T-helper 1 cell treated with Interleukin-12 subunit alpha and Interleukin-12 subunit beta and Interleukin-4 antibody, amounts not matched to agents 30 μg/mL and 1 μg/mL, for 36 hours (primary cell): Measurements from ENCODE around the gene USP7.

ENCODE experiments used
- H3K27ac Mint-ChIP-seq: one replicate; pipeline ENCODE4 v1.8.0; 2021; ENCODE audit warnings: mild to moderate bottlenecking, mixed read lengths
- H3K27me3 Mint-ChIP-seq: one replicate; pipeline ENCODE4 v1.8.0; 2021; ENCODE audit warnings: low read depth, mixed read lengths
- H3K36me3 Mint-ChIP-seq: one replicate; pipeline ENCODE4 v1.8.0; 2021; ENCODE audit warnings: low read depth, mixed read lengths
- H3K4me1 Mint-ChIP-seq: one replicate; pipeline ENCODE4 v1.8.0; 2021; ENCODE audit warnings: low read depth, mixed read lengths
- H3K4me3 Mint-ChIP-seq: one replicate; pipeline ENCODE4 v1.8.0; 2021; ENCODE audit warnings: mild to moderate bottlenecking, moderate library complexity, mixed read lengths
- H3K9me3 Mint-ChIP-seq: one replicate; pipeline ENCODE4 v1.8.0; 2021; ENCODE audit warnings: mixed read lengths

Gene USP7

GRCh38 chr16:8855972-8856371 lies 107.7 kb downstream of the USP7 start:
- Mint-ChIP-seq H3K4me1 (peaks cover 16% of the 10 kb centered on the region), H3K9me3 (no peaks in the 10 kb centered on the region), H3K27ac (no peak overlapping the region), H3K27me3 (no peaks in the 10 kb centered on the region), H3K4me3 (no peak overlapping the region), H3K36me3 (peaks cover 33% of the 10 kb centered on the region)

GRCh38 chr16:8855051-8855786 lies 108.5 kb downstream of the USP7 start:
- H3K27me3 Mint-ChIP-seq = no peaks in the 10 kb centered on the region
- H3K4me1 Mint-ChIP-seq = peaks cover 22% of the 10 kb centered on the region
- peaks cover 38% of the 10 kb centered on the region for H3K36me3 Mint-ChIP-seq
- H3K9me3 Mint-ChIP-seq = no peaks in the 10 kb centered on the region
- H3K27ac Mint-ChIP-seq = peak overlapping the region; percentile 52
- H3K4me3 Mint-ChIP-seq = no peak overlapping the region

- peaks cover 23% of the 10 kb centered on the region for H3K4me1 Mint-ChIP-seq
- no peaks in the 10 kb centered on the region for H3K27me3 Mint-ChIP-seq
- no peaks in the 10 kb centered on the region for H3K9me3 Mint-ChIP-seq
- no peak overlapping the region for H3K4me3 Mint-ChIP-seq
- peak overlapping the region; percentile 52 for H3K27ac Mint-ChIP-seq
- H3K36me3 Mint-ChIP-seq = peaks cover 43% of the 10 kb centered on the region
Observed at GRCh38 chr16:8854298-8854948, 109.3 kb downstream of the USP7 start.

GRCh38 chr16:8853611-8854010 lies 110.1 kb downstream of the USP7 start:
- H3K27me3 Mint-ChIP-seq = no peaks in the 10 kb centered on the region
- no peak overlapping the region for H3K27ac Mint-ChIP-seq
- H3K36me3 Mint-ChIP-seq = peaks cover 46% of the 10 kb centered on the region
- H3K4me1 Mint-ChIP-seq = peaks cover 20% of the 10 kb centered on the region
- H3K4me3 Mint-ChIP-seq = no peak overlapping the region
- H3K9me3 Mint-ChIP-seq = no peaks in the 10 kb centered on the region

- no peak overlapping the region for H3K4me3 Mint-ChIP-seq
- no peak overlapping the region for H3K27ac Mint-ChIP-seq
- peaks cover 45% of the 10 kb centered on the region for H3K36me3 Mint-ChIP-seq
- no peaks in the 10 kb centered on the region for H3K9me3 Mint-ChIP-seq
- H3K27me3 Mint-ChIP-seq = no peaks in the 10 kb centered on the region
- peaks cover 20% of the 10 kb centered on the region for H3K4me1 Mint-ChIP-seq
Observed at GRCh38 chr16:8853150-8853549, 110.6 kb downstream of the USP7 start.

- Mint-ChIP-seq H3K4me1 (peaks cover 18% of the 10 kb centered on the region), H3K27ac (no peak overlapping the region), H3K27me3 (no peaks in the 10 kb centered on the region), H3K4me3 (no peak overlapping the region), H3K9me3 (no peaks in the 10 kb centered on the region), H3K36me3 (peaks cover 41% of the 10 kb centered on the region)
Observed at GRCh38 chr16:8852534-8852933, 111.2 kb downstream of the USP7 start.

- no peaks in the 10 kb centered on the region for H3K9me3 Mint-ChIP-seq
- peak overlapping the region; percentile 63 for H3K27ac Mint-ChIP-seq
- H3K4me3 Mint-ChIP-seq = no peak overlapping the region
- peaks cover 16% of the 10 kb centered on the region for H3K4me1 Mint-ChIP-seq
- H3K36me3 Mint-ChIP-seq = peaks cover 39% of the 10 kb centered on the region
- H3K27me3 Mint-ChIP-seq = no peaks in the 10 kb centered on the region
Observed at GRCh38 chr16:8851761-8852403, 111.8 kb downstream of the USP7 start.

- Mint-ChIP-seq H3K4me1 (peaks cover 14% of the 10 kb centered on the region), H3K27ac (peak overlapping the region; percentile 74), H3K27me3 (no peaks in the 10 kb centered on the region), H3K4me3 (peak overlapping the region; percentile 15), H3K9me3 (no peaks in the 10 kb centered on the region), H3K36me3 (peaks cover 33% of the 10 kb centered on the region)
Observed at GRCh38 chr16:8850279-8850885, 113.3 kb downstream of the USP7 start.

GRCh38 chr16:8849411-8850011 lies 114.2 kb downstream of the USP7 start:
- no peak overlapping the region for H3K27ac Mint-ChIP-seq
- no peaks in the 10 kb centered on the region for H3K27me3 Mint-ChIP-seq
- H3K9me3 Mint-ChIP-seq = no peaks in the 10 kb centered on the region
- H3K36me3 Mint-ChIP-seq = peaks cover 29% of the 10 kb centered on the region
- H3K4me3 Mint-ChIP-seq = no peak overlapping the region
- peaks cover 14% of the 10 kb centered on the region for H3K4me1 Mint-ChIP-seq

- no peaks in the 10 kb centered on the region for H3K27me3 Mint-ChIP-seq
- H3K27ac Mint-ChIP-seq = no peak overlapping the region
- peaks cover 29% of the 10 kb centered on the region for H3K36me3 Mint-ChIP-seq
- no peak overlapping the region for H3K4me3 Mint-ChIP-seq
- no peaks in the 10 kb centered on the region for H3K9me3 Mint-ChIP-seq
- H3K4me1 Mint-ChIP-seq = peaks cover 17% of the 10 kb centered on the region
Observed at GRCh38 chr16:8848939-8849391, 114.7 kb downstream of the USP7 start.

GRCh38 chr16:8848231-8848938 lies 115.3 kb downstream of the USP7 start:
- Mint-ChIP-seq H3K9me3 (no peaks in the 10 kb centered on the region), H3K4me1 (peaks cover 15% of the 10 kb centered on the region), H3K27me3 (no peaks in the 10 kb centered on the region), H3K27ac (no peak overlapping the region), H3K4me3 (no peak overlapping the region), H3K36me3 (peaks cover 27% of the 10 kb centered on the region)

- Mint-ChIP-seq H3K4me3 (no peak overlapping the region), H3K36me3 (peaks cover 21% of the 10 kb centered on the region), H3K27me3 (no peaks in the 10 kb centered on the region), H3K27ac (no peak overlapping the region), H3K4me1 (peaks cover 15% of the 10 kb centered on the region), H3K9me3 (no peaks in the 10 kb centered on the region)
Observed at GRCh38 chr16:8847623-8848022, 116.1 kb downstream of the USP7 start.

- H3K9me3 Mint-ChIP-seq = no peaks in the 10 kb centered on the region
- no peaks in the 10 kb centered on the region for H3K27me3 Mint-ChIP-seq
- no peak overlapping the region for H3K27ac Mint-ChIP-seq
- no peak overlapping the region for H3K4me3 Mint-ChIP-seq
- peaks cover 15% of the 10 kb centered on the region for H3K4me1 Mint-ChIP-seq
- H3K36me3 Mint-ChIP-seq = peaks cover 21% of the 10 kb centered on the region
Observed at GRCh38 chr16:8847145-8847544, 116.6 kb downstream of the USP7 start.
